HCT116 (cell line): ENCODE measurements around the gene CCDC40. TPM values are rescaled to one million over a fixed set of nuclear protein-coding genes. Genes with fewer than 3 reads are reported as not detected.
A peak's percentile ranks its signal among the peaks of the same experiment; 100 is the strongest.

Experiments used
- ATAC-seq: fragments of 200-7000 bp; cut with Tn5 transposase; 2 replicates; pipeline ENCODE4 v1.9.1; 2020; ENCODE audit warnings: mild to moderate bottlenecking, moderate library complexity
- BruUV-seq: library from RNA; stranded (reverse); fragments of 400-500 nt; replicated peaks from 2 replicates; lab custom pipeline; 2021; lab: Mats Ljungman, UMichigan
- CTCF ChIA-PET: fragments of 300-600 bp; sonication (Branson Sonifier 250); formaldehyde crosslinking; loops from one replicate; lab custom pipeline; 2021; ENCODE audit warnings: antibody characterized with exemption; lab: Charles Lee
- POLR2A ChIA-PET: fragments of 300-600, 350-600 bp; sonication (Branson Sonifier 250); formaldehyde crosslinking; loops from one replicate; lab custom pipeline; 2021; ENCODE audit warnings: antibody characterized with exemption; lab: Charles Lee
- RAD21 ChIA-PET, 2 experiments: fragments of 300-600 bp; sonication (Branson Sonifier 250); formaldehyde crosslinking; loops; one replicate each; lab custom pipeline; 2023; ENCODE audit warnings: low total read pairs in 2 of 2; ENCODE audit not compliant: uncharacterized antibody in 2 of 2, unreplicated experiment in 2 of 2, low non-redundant PET in 1 of 2; lab: Charles Lee
- DNase-seq: peaks from one replicate; pipeline ENCODE4 v3.0.0-alpha.2; 2010; ENCODE audit warnings: low read depth, low spot score
- H2AFZ ChIP-seq: fragments of 200-600 bp; shearing (Covaris generic), sonication (generic); 2 replicates; pipeline ENCODE4 v1.6.1; 2017; ENCODE audit warnings: low read depth, mixed run types, mixed read lengths, antibody characterized with exemption, low read length; ENCODE audit not compliant: poor library complexity, severe bottlenecking
- H3K27ac ChIP-seq: 2 replicates; pipeline ENCODE4 v1.5.1; 2012; ENCODE audit warnings: low read depth, low read length
- H3K27me3 ChIP-seq: fragments of 200-600 bp; sonication (generic); 2 replicates; pipeline ENCODE4 v1.6.1; 2016; ENCODE audit warnings: mixed run types, low read length, mixed read lengths; ENCODE audit not compliant: insufficient read depth
- H3K36me3 ChIP-seq, 2 experiments: fragments of 200-500 bp in 1 of 2; fragments of 200-600 bp in 1 of 2; sonication (Bioruptor generic) in 1 of 2; sonication (generic) in 1 of 2; 2 replicates each; pipeline versions ENCODE4 v1.5.1 to v1.6.1; 2014 to 2016; ENCODE audit warnings: low read length in 2 of 2, inconsistent platforms in 1 of 2, mixed read lengths in 1 of 2, mixed run types in 1 of 2; ENCODE audit not compliant: insufficient read depth in 2 of 2, control insufficient read depth in 1 of 2
- H3K4me1 ChIP-seq, 2 experiments: fragments of 200-600 bp in 1 of 2; sonication (generic) in 1 of 2; 2 replicates each; pipeline versions ENCODE4 v1.5.1 to v1.6.1; 2012 to 2017; ENCODE audit warnings: low read length in 2 of 2, inconsistent platforms in 1 of 2, mild to moderate bottlenecking in 1 of 2, mixed read lengths in 1 of 2, mixed run types in 1 of 2, moderate library complexity in 1 of 2; ENCODE audit not compliant: insufficient read depth in 2 of 2, control insufficient read depth in 1 of 2
- H3K4me2 ChIP-seq: fragments of 200-600 bp; sonication (generic); 2 replicates; pipeline ENCODE4 v1.6.1; 2017; ENCODE audit warnings: mixed run types, low read length, mixed read lengths
- H3K4me3 ChIP-seq, 2 experiments: fragments of 200-600 bp in 1 of 2; sonication (generic) in 1 of 2; replicated peaks in 1 of 2; 2 replicates each; pipeline ENCODE4 v1.5.1; 2011 to 2016; ENCODE audit warnings: low read length in 2 of 2, control low read depth in 1 of 2, low read depth in 1 of 2, mild to moderate bottlenecking in 1 of 2, mixed read lengths in 1 of 2, mixed run types in 1 of 2
- H3K79me2 ChIP-seq: fragments of 200-600 bp; sonication (generic); 2 replicates; pipeline ENCODE4 v1.6.1; 2017; ENCODE audit warnings: mild to moderate bottlenecking, mixed run types, low read length, moderate library complexity, mixed read lengths; ENCODE audit not compliant: insufficient read depth
- H3K9ac ChIP-seq: fragments of 200-600 bp; sonication (generic); 2 replicates; pipeline ENCODE4 v1.6.1; 2016; ENCODE audit warnings: low read length, mixed read lengths
- H3K9me2 ChIP-seq: fragments of 200-600 bp; sonication (generic), shearing (Covaris generic); 2 replicates; pipeline ENCODE4 v1.6.1; 2017; ENCODE audit warnings: mixed run types, mild to moderate bottlenecking, moderate library complexity; ENCODE audit not compliant: insufficient read depth
- H3K9me3 ChIP-seq, 2 experiments: fragments of 200-500 bp in 1 of 2; fragments of 200-600 bp in 1 of 2; sonication (Bioruptor generic) in 1 of 2; sonication (generic) in 1 of 2; 2 replicates each; pipeline ENCODE4 v1.6.1; 2014 to 2017; ENCODE audit warnings: low read length in 2 of 2, mixed read lengths in 2 of 2, inconsistent platforms in 1 of 2, low read depth in 1 of 2, mild to moderate bottlenecking in 1 of 2, mixed run types in 1 of 2, moderate library complexity in 1 of 2; ENCODE audit not compliant: control insufficient read depth in 1 of 2, insufficient read depth in 1 of 2
- H4K20me1 ChIP-seq: fragments of 200-600 bp; sonication (generic), shearing (Covaris generic); 2 replicates; pipeline ENCODE4 v1.6.1; 2017; ENCODE audit warnings: mixed run types, mild to moderate bottlenecking, moderate library complexity; ENCODE audit not compliant: insufficient read depth
- CBX3 ChIP-seq: IDR thresholded peaks from 2 replicates; pipeline ENCODE4 v1.6.1; 2012; ENCODE audit warnings: low read depth
- ELF1 ChIP-seq: IDR thresholded peaks from 2 replicates; pipeline ENCODE4 v1.6.1; 2012; ENCODE audit warnings: low read depth, borderline replicate concordance
- JUND ChIP-seq: IDR thresholded peaks from 2 replicates; pipeline ENCODE4 v1.6.1; 2012
- RAD21 ChIP-seq: IDR thresholded peaks from 2 replicates; pipeline ENCODE4 v1.6.1; 2012; ENCODE audit warnings: low read depth, mild to moderate bottlenecking
- SIN3A ChIP-seq: IDR thresholded peaks from 2 replicates; pipeline ENCODE4 v1.6.1; 2012; ENCODE audit warnings: low read depth
- SRF ChIP-seq: IDR thresholded peaks from 2 replicates; pipeline ENCODE4 v1.6.1; 2012; ENCODE audit warnings: low read depth
- ZFX ChIP-seq: fragments of 450-650 bp; IDR thresholded peaks from 2 replicates; pipeline ENCODE4 v1.6.1; 2017
- intact Hi-C: fragments of 100-400 bp; cut with micrococcal nuclease; formaldehyde crosslinking; loops from 2 replicates; pipeline ENCODE4 v1.10.0; 2022
- total RNA-seq: library from RNA; stranded (reverse); gene quantifications from one replicate; pipeline ENCODE4 v1.2.1, GENCODE V29; 2021; ENCODE audit not compliant: unreplicated experiment
- TF ChIP-seq, protein P1 (sequence below): IDR thresholded peaks from 2 replicates; pipeline ENCODE4 v1.6.1; 2011; ENCODE audit warnings: mild to moderate bottlenecking, low read length, moderate library complexity; ENCODE audit not compliant: insufficient replicate concordance; ENCODE audit errors: extremely low read depth

Gene CCDC40
- total RNA-seq, 1 experiment from 2014 or later = 10.3 TPM

GRCh38 chr17:80125656-80126448 is 89.4 kb downstream of the CCDC40 start:
- Histone ChIP-seq H3K79me2 (no peaks in the 10 kb centered on the region), H3K9me3 (no peaks in the 10 kb centered on the region), H3K4me3 (no peak overlapping the region), H4K20me1 (no peaks in the 10 kb centered on the region), H3K27ac (no peak overlapping the region), H3K9ac (no peak overlapping the region), H3K4me2 (no peak overlapping the region), H3K4me1 (peaks cover 0 to 13% of the 10 kb centered on the region in 2 experiments; a peak in 1 of 4 replicates), H3K27me3 (0 out of 2 replicates have a peak, but pooled peaks cover 6% of the 10 kb centered on the region), H3K36me3 (no peaks in the 10 kb centered on the region), H3K9me2 (no peaks in the 10 kb centered on the region), H2AFZ (no peak overlapping the region)
- ChIA-PET POLR2A (no interaction called here), RAD21 (no interaction called here), CTCF (interaction anchor here (2.7 kb wide), 1 partner anchor 24 kb away, joined by 25 read pairs; the partner anchor contains the start of gene GAA)
- BruUV-seq = no TSS peak
- ATAC-seq (no peak), DNase-seq (no peak)
- TF ChIP-seq CBX3 (no peak), ZFX (0 out of 2 replicates have a peak, but pooled peaks have one; percentile 8)
- intact Hi-C loops = loop anchor here (2.0 kb wide), 1 partner anchor 43 kb away; no protein-coding TSS in a partner anchor

GRCh38 chr17:80126449-80126715 is 89.9 kb downstream of the CCDC40 start:
- no peak overlapping the region for H3K4me3 ChIP-seq
- ChIA-PET CTCF (no interaction called here), RAD21 (no interaction called here)
- peaks cover 0 to 13% of the 10 kb centered on the region in 2 experiments; a peak in 1 of 4 replicates for H3K4me1 ChIP-seq
- H4K20me1 ChIP-seq = no peaks in the 10 kb centered on the region
- H3K36me3 ChIP-seq = no peaks in the 10 kb centered on the region
- no peaks in the 10 kb centered on the region for H3K9me3 ChIP-seq
- 0 out of 2 replicates have a peak, but pooled peaks cover 6% of the 10 kb centered on the region for H3K27me3 ChIP-seq
- no peak for TF ChIP-seq RAD21
- TF ChIP-seq SIN3A = no peak
- no peak for TF ChIP-seq JUND
- TF ChIP-seq ELF1 = no peak
- TF ChIP-seq SRF = no peak
- TF ChIP-seq, protein P1, sequence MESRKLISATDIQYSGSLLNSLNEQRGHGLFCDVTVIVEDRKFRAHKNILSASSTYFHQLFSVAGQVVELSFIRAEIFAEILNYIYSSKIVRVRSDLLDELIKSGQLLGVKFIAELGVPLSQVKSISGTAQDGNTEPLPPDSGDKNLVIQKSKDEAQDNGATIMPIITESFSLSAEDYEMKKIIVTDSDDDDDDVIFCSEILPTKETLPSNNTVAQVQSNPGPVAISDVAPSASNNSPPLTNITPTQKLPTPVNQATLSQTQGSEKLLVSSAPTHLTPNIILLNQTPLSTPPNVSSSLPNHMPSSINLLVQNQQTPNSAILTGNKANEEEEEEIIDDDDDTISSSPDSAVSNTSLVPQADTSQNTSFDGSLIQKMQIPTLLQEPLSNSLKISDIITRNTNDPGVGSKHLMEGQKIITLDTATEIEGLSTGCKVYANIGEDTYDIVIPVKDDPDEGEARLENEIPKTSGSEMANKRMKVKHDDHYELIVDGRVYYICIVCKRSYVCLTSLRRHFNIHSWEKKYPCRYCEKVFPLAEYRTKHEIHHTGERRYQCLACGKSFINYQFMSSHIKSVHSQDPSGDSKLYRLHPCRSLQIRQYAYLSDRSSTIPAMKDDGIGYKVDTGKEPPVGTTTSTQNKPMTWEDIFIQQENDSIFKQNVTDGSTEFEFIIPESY = no peak
- TF ChIP-seq, all 23 proteins: peak for 0
- intact Hi-C loops = no loop called here
- no peak overlapping the region for H3K27ac ChIP-seq
- no TSS peak for BruUV-seq
- no peaks in the 10 kb centered on the region for H3K79me2 ChIP-seq
- no peak for DNase-seq
- no peaks in the 10 kb centered on the region for H3K9me2 ChIP-seq
- no peak overlapping the region for H3K4me2 ChIP-seq
- H2AFZ ChIP-seq = no peak overlapping the region
- ATAC-seq = no peak
- POLR2A ChIA-PET = no interaction called here
- no peak overlapping the region for H3K9ac ChIP-seq
